ENCODE results near the gene KCNJ10.
A peak's percentile ranks its signal among the peaks of the same experiment; 100 is the strongest.
"Not testable (repeated sequence)": the region's sequence is repeated elsewhere in the genome, so short reads cannot be mapped to it uniquely, and the experiment has no call there.

The KCNJ10 gene

GRCh38 chr1:160069460-160070231 lies at the start of gene KCNJ10:
KCNJ10 (minus strand) TSS chr1:160070160; CDS start chr1:160042532, 27,628 bp downstream.
- no peak for DNase-seq

GRCh38 chr1:160118928-160119327 lies 49.0 kb upstream of the KCNJ10 start:
- DNase-seq: no peak

- no peak for DNase-seq
Measured at GRCh38 chr1:160117709-160118183, 47.8 kb upstream of the KCNJ10 start.

- DNase-seq: no peak
Measured at GRCh38 chr1:160117300-160117699, 47.3 kb upstream of the KCNJ10 start.

- no peak for DNase-seq
Measured at GRCh38 chr1:160116283-160117147, 46.6 kb upstream of the KCNJ10 start.

- DNase-seq: no peak
Measured at GRCh38 chr1:160115545-160116282, 45.8 kb upstream of the KCNJ10 start, which contains the start of gene ATP1A2. ATP1A2 (plus strand) TSS chr1:160115759; CDS start chr1:160115862, 103 bp downstream.

- DNase-seq: no peak
Measured at GRCh38 chr1:160114085-160114484, 44.1 kb upstream of the KCNJ10 start.

GRCh38 chr1:160113407-160113806 lies 43.4 kb upstream of the KCNJ10 start:
- no peak for DNase-seq

GRCh38 chr1:160112357-160112756 lies 42.4 kb upstream of the KCNJ10 start:
- no peak for DNase-seq

- not testable (repeated sequence) for DNase-seq
Measured at GRCh38 chr1:160111462-160111861, 41.5 kb upstream of the KCNJ10 start.

GRCh38 chr1:160109686-160110085 lies 39.7 kb upstream of the KCNJ10 start:
- DNase-seq: no peak

- DNase-seq: peak; percentile 71 to 81
Measured at GRCh38 chr1:160108888-160109662, 39.1 kb upstream of the KCNJ10 start.

- DNase-seq: no peak
Measured at GRCh38 chr1:160107512-160107911, 37.6 kb upstream of the KCNJ10 start.

- no peak for DNase-seq
Measured at GRCh38 chr1:160105155-160105554, 35.2 kb upstream of the KCNJ10 start.

GRCh38 chr1:160104486-160104885 lies 34.5 kb upstream of the KCNJ10 start:
- DNase-seq: peak; percentile 70 to 75

- no peak for DNase-seq
Measured at GRCh38 chr1:160103658-160104408, 33.9 kb upstream of the KCNJ10 start.

GRCh38 chr1:160101717-160102522 lies 32.0 kb upstream of the KCNJ10 start:
- DNase-seq: no peak

GRCh38 chr1:160101037-160101716 lies 31.2 kb upstream of the KCNJ10 start:
- peak; percentile 81 to 84 for DNase-seq

- no peak for DNase-seq
Measured at GRCh38 chr1:160099716-160100375, 29.9 kb upstream of the KCNJ10 start.
